Fibroblast of upper back skin (primary cell): ENCODE results near the gene CAMK1D.

Experiments
- DNase-seq: peaks from one replicate; pipeline ENCODE4 v3.0.0-alpha.2; 2013

The CAMK1D gene

GRCh38 chr10:12774204-12774894, 425.0 kb downstream of the CAMK1D start:
- no peak for DNase-seq

DNA sequence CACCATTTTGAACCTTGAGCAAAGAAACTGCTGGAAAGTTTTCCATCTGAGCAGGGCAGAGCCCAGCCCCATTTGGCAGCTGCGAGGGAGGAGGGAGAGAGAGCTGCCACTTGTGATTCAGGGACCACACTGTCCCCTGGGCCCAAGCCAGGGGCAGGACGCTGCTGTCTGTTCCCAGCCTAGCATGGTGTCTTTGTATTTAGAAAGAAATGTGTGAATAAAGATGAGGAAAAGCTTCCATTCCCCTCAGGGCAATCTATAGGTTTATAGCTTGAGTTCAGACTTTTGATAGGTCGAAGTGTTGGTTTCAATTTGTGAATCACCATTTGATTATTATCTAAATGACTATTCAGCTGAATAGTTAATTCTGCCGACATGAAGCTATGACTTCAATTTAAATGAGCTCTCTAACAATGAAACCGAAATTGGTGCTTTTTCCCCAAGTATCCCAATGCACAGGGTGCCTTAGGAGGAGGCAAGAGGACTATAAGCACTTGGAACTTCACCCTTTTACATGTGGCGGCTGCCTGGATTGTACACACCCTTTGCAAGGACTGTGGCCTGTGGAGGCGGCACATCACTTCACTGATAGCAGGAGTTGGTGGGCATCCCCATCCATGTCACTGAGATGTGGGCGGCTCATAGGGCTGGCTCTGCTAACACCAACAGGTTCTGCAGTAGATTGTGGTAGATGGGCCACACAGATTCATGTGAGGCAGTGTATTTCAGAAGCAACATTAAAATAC, 428.7 kb downstream of the CAMK1D start:
- DNase-seq, result no peak

DNA sequence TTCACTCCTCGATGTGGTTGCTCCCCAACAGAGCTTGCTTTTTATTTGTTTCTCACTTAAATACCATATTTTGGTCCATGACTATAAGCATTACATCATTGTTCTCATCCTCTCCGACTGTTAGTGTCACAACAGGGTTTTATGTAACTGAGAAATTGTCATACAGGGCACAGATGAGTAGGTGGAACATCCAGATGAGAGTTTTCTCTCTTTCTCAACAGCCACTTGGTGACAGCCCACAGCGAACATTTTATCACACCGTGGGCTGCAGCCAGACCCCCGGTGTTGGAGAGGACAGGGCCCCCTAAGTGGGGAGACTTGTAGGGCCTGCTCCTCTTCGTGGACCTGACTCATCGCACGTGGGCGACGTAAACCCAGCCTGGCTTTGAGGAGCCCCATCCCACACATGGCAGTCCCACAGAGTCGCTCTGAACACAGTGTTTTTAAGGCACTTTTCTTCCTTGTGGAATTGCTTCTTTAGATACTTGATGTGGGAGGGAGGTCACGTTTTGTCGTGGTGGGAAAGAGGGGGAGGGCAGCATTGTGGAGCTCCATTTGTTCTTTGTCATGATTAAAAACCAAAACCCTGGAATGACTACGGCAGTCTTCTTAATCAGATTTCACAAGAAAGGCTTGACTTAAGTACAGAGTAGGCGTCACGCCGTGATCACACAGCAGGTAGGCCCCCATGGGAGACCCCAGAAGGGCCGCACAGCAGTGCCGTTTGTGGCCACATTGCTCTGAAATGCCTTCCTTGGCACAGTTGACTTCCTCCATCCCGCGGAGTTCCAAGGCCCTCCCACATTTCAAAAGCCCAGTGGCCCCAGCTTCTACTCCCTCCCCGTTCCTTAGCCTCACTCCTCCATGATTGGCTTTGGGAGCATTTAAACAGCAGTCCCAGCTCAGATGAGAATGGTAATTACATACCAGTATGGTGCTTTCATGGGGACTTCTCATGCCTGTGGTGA, 431.6 kb downstream of the CAMK1D start:
- DNase-seq, result peak; percentile 23

DNA sequence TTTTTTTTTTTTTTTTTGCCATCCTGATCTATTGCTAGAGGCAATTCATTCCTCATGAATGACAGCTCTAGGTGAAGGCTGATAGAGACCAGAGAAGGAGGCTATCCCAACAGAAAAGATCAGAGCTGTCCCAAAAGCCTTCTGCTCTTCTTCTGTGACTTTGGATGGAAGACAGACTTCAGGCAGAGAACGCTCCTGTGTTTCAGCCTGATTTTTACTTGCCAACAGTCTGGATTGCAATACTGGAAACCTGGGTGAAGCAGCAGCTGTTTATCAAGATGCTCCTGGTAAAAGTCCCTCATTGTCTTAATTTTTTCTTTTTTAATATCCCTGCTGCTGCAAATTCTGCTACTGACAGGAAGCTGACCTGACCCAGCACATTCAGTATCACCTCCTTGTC, 432.6 kb downstream of the CAMK1D start:
- no peak for DNase-seq

DNA sequence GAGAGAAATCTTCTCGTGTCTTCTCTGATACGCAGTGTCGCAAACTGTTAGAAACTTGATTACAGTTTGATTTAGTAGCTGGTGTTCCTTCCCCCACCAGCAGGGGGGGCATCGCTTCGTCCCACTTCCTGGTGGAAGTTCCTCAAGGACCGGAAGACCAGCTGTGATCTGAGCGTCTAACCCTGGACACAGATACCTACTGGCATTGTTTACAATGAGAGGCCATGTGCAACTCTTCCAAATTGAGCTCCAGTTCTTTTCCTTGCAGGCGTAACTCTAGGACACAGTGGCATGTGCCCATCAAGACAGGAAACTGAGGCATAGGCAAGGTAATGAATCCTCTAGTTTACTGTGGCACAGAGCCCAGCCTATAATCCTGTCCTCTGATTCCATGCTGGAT, 433.2 kb downstream of the CAMK1D start:
- DNase-seq, result peak; percentile 24

DNA sequence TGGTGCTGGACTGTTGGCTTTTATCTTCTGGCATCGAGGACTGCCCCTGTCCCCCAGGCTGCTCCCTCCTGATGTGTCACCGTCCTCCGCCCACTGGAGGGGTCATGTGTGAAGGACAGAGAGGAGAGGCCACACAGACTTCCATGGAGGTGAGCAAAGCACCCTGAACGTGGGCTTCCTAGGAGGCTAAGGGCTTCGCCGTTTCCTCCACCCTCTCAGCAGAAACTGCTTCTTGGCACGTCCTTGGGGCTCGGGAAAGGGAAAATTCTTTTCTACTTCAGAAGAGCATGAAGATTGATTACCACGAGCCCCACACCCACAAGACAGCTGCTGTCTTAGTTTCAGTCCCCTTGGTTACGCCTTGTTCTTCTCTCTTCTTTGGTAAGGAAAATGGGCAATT, 433.9 kb downstream of the CAMK1D start:
- peak; percentile 37 for DNase-seq

- no peak for DNase-seq
Measured at GRCh38 chr10:12784646-12785045, 435.3 kb downstream of the CAMK1D start.

DNA sequence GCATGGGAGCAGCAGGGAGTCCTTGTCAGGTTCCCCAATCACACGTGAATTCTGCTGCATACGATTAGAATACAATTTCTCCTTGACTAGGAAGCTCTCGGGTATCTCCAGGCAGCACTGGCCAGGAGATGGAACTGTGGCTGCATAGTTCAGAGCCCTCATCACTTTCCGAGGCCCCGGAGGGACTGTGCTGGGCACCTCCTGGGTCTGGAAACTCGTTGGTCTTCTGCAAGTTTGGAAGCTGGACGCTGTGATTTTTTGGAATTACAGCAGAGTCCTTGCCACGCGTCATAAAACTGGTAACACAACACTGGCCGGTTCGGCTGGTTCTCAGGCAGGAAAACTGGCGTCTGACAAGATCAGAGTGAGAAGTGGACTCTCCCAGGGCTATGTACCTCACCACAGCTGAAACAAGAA, 436.1 kb downstream of the CAMK1D start:
- no peak for DNase-seq

DNA sequence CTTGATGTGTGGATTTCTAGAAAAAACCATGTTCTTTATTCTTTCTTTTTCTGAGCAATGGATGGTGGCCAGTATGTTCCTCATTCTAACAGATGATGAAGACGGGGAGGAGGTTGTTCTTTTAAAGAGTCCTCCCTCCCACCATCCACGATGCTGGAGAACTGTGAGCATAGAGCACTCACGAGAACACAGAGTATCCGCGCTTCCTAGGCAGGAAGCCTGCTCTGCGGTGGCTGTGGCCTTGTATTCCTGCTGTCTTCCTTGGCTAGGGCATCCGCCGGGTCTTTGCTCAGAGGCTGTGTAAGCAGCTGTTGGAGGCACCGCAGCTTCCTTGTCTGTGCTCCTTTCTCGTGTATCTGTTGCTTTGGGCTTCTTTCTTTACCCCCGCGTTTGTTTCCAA, 437.9 kb downstream of the CAMK1D start:
- DNase-seq, result no peak

DNA sequence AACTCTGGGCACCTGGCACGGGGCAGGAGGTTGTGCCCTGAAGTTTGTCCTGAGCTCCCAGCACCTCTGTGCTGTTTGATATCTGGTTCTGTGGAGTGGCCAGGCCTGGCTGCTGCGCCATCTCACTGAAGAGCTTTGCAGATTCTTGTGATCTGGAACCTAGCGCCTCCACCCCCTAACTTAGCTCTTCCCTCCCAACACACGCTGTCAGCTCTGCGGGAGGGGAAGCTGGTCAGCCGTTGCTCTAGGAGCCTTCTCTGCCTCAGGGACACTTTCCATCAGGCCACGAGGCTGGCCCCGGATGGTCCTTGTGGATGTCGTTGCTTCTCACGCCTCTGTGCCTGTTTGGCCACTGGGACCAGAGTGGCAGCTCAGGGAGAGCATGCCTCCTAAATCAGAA, 438.9 kb downstream of the CAMK1D start:
- no peak for DNase-seq

DNA sequence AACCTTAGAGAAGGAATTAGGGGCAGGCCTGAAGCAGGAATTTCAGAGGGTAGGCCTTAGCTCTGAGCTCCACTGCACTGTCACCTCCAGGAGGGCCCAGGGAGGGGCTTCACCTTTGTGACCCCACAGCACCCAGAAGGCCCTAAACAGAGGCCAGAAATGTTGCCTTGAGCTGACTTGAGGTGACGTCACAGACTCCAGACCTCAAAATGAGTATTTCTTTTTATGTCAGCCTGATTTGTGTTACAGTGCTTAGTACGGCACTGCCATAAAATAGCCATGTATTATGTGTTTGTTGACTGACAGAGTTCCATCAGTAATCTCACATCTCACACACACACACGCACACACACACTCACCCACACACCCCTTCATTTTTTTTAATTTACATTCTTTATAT, 440.9 kb downstream of the CAMK1D start:
- no peak for DNase-seq

GRCh38 chr10:12791728-12792127, 442.4 kb downstream of the CAMK1D start:
- DNase-seq, result no peak

GRCh38 chr10:12792889-12793556, 443.7 kb downstream of the CAMK1D start:
- no peak for DNase-seq

GRCh38 chr10:12795315-12796110, 446.2 kb downstream of the CAMK1D start:
- no peak for DNase-seq

- DNase-seq, result peak; percentile 28
Measured at GRCh38 chr10:12796401-12797160, 447.2 kb downstream of the CAMK1D start.

DNA sequence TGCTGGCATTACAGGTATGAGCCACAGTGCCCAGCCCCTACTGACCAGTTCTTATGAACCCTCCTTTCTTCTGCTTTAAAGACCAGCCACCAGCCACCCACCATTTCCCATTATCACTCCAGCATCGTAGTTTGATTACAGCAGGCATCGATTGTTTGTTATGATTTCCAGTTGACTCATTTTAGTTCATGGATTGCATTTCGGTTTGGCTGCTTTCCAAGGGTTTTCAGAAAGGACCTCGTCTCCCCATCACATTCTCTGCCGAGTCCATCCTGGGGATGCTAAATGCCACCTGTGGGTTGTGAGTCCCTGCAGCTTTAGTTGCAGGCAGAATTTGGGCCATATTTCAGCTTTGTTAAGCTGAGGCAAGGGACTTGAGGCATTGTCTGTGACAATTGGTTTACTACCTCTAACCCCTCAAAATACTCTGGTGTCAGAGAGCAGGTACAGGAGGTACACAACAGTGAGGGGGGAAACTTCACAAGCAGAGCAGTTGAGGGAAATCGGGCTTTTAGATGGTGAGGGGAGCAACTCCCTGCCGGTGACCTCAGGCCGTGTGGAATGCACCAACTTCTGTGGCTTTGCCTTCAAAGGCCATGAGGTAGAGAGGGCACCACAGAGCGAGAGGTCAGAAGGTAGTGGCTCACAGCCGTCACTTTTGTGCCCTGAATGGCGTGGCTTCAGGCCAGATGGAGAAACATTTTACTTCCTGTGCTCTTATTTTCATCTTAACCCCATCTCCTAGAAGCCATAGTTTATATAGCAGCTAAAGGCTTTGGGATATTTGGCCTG, 448.3 kb downstream of the CAMK1D start:
- no peak for DNase-seq

DNA sequence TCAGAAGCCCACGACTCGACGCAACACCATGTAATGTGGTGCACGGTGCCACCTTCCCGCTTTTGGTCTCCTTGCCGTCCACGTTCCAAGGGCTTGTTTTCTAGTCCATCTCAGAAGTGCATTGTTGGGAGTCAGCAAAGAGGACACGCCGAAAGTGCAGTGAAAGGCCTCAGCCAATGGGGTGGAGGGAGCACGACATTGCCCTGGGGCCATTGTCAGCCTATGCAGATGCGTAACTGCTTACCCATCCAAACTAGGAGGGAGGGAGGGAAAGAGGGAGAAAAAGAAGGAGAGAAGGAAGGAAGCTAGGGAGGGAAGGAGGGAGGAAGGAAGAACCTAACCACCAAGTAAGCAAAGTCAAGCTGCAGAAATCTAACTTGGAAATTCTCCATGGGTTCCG, 449.8 kb downstream of the CAMK1D start:
- no peak for DNase-seq

DNA sequence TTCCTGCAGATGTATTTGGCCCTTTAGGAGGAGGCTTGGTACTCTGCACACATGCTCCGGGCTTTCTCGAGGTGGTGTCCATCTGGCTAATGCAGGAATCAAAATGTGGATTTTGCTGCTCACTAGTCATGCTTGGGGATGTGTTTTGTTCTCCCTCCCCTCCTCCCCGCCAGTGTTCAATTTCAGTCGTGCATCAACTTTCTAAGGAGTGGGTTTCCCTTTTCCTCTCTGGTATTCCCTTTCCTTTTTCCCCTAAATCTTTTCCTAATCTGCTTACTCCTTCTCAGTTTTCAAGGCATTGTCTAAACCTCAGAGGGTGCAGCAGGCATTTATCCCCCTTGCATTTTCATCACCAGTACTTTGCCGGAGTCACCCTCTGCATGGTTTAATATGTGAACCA, 450.4 kb downstream of the CAMK1D start:
- no peak for DNase-seq

DNA sequence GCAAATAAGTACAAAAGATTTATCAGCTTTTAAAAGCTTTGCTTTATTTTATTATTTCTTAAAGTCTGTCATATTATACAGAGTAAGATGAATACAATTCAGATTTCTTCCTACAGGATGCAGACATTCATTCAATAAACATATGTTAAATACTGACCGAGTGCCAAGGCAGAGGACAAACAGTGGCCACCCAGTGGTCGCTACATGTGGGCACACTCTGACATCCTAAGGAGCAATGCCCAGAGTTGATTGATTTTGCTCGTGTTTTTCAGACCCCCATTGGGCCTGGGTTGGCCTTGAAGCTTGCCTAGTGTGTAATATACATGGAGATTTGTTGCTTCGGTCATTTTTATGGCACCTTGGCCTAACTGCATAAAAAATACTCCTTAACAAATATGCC, 451.0 kb downstream of the CAMK1D start:
- no peak for DNase-seq
